Transverse colon (tissue), 4 donors: ENCODE data around the gene PPP1R36. TPM values are rescaled to one million over a fixed set of nuclear protein-coding genes. Genes with fewer than 3 reads are reported as not detected.

Experiments
- DNase-seq: peaks from one replicate; pipeline ENCODE4 v3.0.0-alpha.2; 2019
- H3K27ac ChIP-seq, 4 donors: fragments of 200-600 bp; sonication (generic); 2 replicates each; pipeline ENCODE4 v1.5.1; 2016 to 2018; ENCODE audit warnings: inconsistent platforms in 4 of 4
- H3K27me3 ChIP-seq: fragments of 200-600 bp; sonication (generic); 2 replicates; pipeline ENCODE4 v1.5.1; 2017; ENCODE audit warnings: inconsistent platforms
- H3K36me3 ChIP-seq, 4 donors: fragments of 200-600 bp; sonication (generic); 2 replicates each; pipeline ENCODE4 v1.5.1; 2017 to 2019; ENCODE audit warnings: inconsistent platforms in 4 of 4
- H3K4me1 ChIP-seq, 4 donors: fragments of 200-600 bp; sonication (generic); 2 replicates each; pipeline ENCODE4 v1.5.1; 2017 to 2020; ENCODE audit warnings: inconsistent platforms in 4 of 4
- H3K4me3 ChIP-seq, 4 donors: fragments of 200-600 bp; sonication (generic); 1 replicate in 1 of 4; 2 replicates in 3 of 4; pipeline versions ENCODE4 v1.5.1 to v1.6.1; 2017 to 2019; ENCODE audit warnings: inconsistent platforms in 4 of 4
- H3K9me3 ChIP-seq, 2 donors: fragments of 200-600 bp; sonication (generic); 2 replicates each; pipeline ENCODE4 v1.5.1; 2017 to 2019; ENCODE audit warnings: inconsistent platforms in 2 of 2
- EP300 ChIP-seq: sonication (generic); formaldehyde crosslinking; IDR thresholded peaks from one replicate; pipeline ENCODE4 v1.6.1; 2017; ENCODE audit warnings: antibody characterized with exemption, low read depth
- POLR2A ChIP-seq: fragments of 450-650 bp; IDR thresholded peaks from one replicate; pipeline ENCODE4 v1.6.1; 2016; ENCODE audit warnings: antibody characterized with exemption, mild to moderate bottlenecking, moderate library complexity
- POLR2AphosphoS5 ChIP-seq, 3 donors: sonication (generic); formaldehyde crosslinking; IDR thresholded peaks; one replicate each; pipeline ENCODE4 v1.6.1; 2016; ENCODE audit warnings: antibody characterized with exemption in 3 of 3
- WGBS, 2 donors: methylation state at CpG; one replicate each; pipeline ENCODE4 v1.1.5; 2018; ENCODE audit warnings: low coverage in 1 of 2; 5-methylcytosine and 5-hydroxymethylcytosine counted together
- in situ Hi-C, 4 donors: fragments of 200-750 bp; cut with MboI; loops; one replicate each; pipeline versions ENCODE4 v1.15.0 to v1.15.1; 2017; ENCODE audit warnings: low sequenced_read_pairs in 3 of 4, low pct_ligation_motif_present in 1 of 4, low pct_unique_long_range_greater_than_20kb in 1 of 4
- intact Hi-C: fragments of 100-400 bp; cut with DNase I; formaldehyde crosslinking; loops from one replicate; pipeline ENCODE4 v1.15.1; 2023; ENCODE audit warnings: low total_unique reads
- total RNA-seq, 4 donors: library from RNA; depleted of rRNA; stranded (reverse); fragments of >200 nt; gene quantifications; one replicate each; pipeline ENCODE4 v1.1.0, GENCODE V29; 2016
- TF ChIP-seq, protein P1 (sequence below), 5 experiments: fragments of 200-600 bp in 3 of 5; fragments of 450-650 bp in 2 of 5; sonication (generic) in 3 of 5; IDR thresholded peaks; 1 replicate in 2 of 5; 2 replicates in 3 of 5; pipeline ENCODE4 v1.5.1; 2016 to 2017; ENCODE audit warnings: antibody characterized with exemption in 5 of 5, inconsistent platforms in 3 of 5, mild to moderate bottlenecking in 2 of 5, moderate library complexity in 1 of 5

PPP1R36 gene, protein sequence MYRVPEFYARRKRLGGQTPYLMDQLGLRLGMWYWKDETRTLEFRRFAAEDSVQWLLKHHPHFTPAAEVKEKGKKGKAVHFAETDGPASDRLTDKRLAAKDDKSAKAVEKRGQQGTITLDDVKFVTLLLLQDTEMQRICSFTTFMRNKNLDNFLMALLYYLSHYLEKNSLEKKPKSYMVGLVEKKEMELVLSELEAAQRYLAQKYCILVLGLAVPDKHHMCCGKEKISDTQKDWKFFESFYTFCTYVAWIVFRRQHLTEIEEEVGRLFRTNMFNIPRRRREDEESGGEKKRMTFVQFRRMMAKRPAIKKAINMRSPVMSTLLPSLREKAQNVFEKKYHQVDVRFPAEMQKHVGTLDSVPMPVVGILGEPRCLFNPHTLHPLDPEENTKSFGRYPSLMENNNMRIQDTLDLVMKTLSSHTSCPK
- total RNA-seq, result 10 to 100 TPM in 1 of 4 donors, 1 to 10 TPM in 3; 2.4 to 11.2 (median 9.1) TPM

DNA sequence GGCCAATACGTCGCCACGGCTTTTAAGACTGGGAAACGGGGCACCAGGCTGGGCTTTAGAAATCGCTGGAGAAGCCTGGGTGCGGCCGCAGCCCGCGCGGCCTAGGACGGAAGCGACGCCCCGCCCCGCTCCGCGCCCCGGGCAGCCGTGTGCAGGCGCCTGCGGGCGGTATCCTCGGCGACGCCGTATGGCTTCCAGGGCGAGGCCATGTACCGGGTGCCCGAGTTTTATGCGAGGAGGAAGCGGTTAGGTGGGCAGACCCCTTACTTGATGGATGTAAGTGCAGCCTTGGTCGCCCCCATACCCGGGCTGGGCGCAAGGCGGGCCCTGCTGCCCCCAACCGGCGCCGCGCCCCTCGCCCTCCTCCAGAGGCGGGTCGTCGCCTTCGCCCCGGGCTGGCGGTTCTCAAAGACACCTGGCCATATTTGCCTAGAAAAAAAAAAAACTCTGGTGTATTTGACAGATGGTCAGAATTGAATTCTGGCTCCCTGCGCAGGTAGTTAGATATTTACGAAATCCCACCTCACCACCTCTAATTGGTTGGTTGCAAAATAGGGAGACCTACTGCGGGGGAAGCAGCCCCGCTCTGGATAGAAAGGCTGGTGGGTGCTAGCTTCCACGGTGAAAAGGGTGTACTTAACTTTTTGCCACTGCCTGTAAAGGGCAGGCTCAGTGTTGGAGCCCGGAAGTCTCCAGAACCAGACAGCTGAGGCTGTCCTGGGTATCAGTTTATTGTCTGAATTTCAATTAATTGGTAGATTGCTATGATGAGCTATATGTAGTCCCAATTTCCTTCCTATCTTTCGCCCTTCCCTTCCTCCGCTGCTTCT lies at the start of gene PPP1R36:
Gene PPP1R36, plus strand, starts transcription at position 171 of the 830 bp plus-strand sequence. Its CDS starts 37 bp downstream, at position 208.
- in situ Hi-C loops, result loop anchor here in 3 of 4 donors (10.0 to 25.0 kb wide), 3 partner anchors 87 to 212 kb away; no protein-coding TSS in a partner anchor
- 14 to 51% methylated on average over 8 to 53 of the region's 54 CpGs for WGBS, 2 donors
- peak within 1 kb of the TSS; percentile 9 to 56 (median 38) for H3K4me3 ChIP-seq
- no peaks in the 10 kb centered on the region for H3K36me3 ChIP-seq
- peak within 1 kb of the TSS; percentile 70 to 88 (median 86) for H3K27ac ChIP-seq
- no peaks in the 10 kb centered on the region for H3K27me3 ChIP-seq
- peaks cover 0 to 33% (median 17%) of the 10 kb centered on the region in 4 donors for H3K4me1 ChIP-seq
- intact Hi-C loops, result no loop called here
- no peaks in the 10 kb centered on the region for H3K9me3 ChIP-seq
- peak; percentile 68 for TF ChIP-seq POLR2A
- TF ChIP-seq POLR2AphosphoS5 (IDR thresholded peaks at IDR 0.05), result peak in 2 of 3 donors; percentile 70 to 72
- TF ChIP-seq, protein P1, sequence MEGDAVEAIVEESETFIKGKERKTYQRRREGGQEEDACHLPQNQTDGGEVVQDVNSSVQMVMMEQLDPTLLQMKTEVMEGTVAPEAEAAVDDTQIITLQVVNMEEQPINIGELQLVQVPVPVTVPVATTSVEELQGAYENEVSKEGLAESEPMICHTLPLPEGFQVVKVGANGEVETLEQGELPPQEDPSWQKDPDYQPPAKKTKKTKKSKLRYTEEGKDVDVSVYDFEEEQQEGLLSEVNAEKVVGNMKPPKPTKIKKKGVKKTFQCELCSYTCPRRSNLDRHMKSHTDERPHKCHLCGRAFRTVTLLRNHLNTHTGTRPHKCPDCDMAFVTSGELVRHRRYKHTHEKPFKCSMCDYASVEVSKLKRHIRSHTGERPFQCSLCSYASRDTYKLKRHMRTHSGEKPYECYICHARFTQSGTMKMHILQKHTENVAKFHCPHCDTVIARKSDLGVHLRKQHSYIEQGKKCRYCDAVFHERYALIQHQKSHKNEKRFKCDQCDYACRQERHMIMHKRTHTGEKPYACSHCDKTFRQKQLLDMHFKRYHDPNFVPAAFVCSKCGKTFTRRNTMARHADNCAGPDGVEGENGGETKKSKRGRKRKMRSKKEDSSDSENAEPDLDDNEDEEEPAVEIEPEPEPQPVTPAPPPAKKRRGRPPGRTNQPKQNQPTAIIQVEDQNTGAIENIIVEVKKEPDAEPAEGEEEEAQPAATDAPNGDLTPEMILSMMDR (IDR thresholded peaks at IDR 0.05), result no peak
- peak; percentile 81 for DNase-seq

DNA sequence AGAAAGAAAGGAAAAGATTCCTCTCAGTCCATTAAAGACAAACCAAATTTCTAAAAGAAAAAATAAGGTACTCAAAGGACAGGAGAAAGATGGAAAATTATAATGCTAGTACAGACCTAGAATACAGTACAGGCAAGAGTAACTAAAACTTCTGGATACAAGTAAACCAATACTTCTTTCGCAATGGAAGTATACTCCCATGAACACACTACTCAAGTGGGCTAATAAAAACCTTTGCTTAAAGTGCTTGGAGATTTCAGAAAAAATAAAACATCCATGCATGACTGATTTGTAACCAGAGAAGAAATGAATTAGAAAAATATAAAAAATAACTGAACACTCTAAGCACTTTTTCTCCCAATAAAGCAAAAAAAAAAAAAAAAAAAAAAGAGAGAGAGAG lies 49.7 kb upstream of the PPP1R36 start:
- no peaks in the 10 kb centered on the region for H3K9me3 ChIP-seq
- peaks cover 11 to 37% (median 30%) of the 10 kb centered on the region in 4 donors for H3K4me1 ChIP-seq
- intact Hi-C loops, result no loop called here
- H3K27ac ChIP-seq, result peak overlapping the region in 1 of 4 donors; percentile 99
- H3K27me3 ChIP-seq, result no peaks in the 10 kb centered on the region
- no peak overlapping the region for H3K4me3 ChIP-seq
- in situ Hi-C loops, result no loop called here
- 93 to 100% methylated on average over 1 of the region's 1 CpG for WGBS, 2 donors
- no peaks in the 10 kb centered on the region for H3K36me3 ChIP-seq
- DNase-seq, result no peak
- TF ChIP-seq EP300 (no peak), POLR2A (no peak), POLR2AphosphoS5 (IDR thresholded peaks at IDR 0.05) (no peak)
- TF ChIP-seq, protein P1 (IDR thresholded peaks at IDR 0.05), result no peak

DNA sequence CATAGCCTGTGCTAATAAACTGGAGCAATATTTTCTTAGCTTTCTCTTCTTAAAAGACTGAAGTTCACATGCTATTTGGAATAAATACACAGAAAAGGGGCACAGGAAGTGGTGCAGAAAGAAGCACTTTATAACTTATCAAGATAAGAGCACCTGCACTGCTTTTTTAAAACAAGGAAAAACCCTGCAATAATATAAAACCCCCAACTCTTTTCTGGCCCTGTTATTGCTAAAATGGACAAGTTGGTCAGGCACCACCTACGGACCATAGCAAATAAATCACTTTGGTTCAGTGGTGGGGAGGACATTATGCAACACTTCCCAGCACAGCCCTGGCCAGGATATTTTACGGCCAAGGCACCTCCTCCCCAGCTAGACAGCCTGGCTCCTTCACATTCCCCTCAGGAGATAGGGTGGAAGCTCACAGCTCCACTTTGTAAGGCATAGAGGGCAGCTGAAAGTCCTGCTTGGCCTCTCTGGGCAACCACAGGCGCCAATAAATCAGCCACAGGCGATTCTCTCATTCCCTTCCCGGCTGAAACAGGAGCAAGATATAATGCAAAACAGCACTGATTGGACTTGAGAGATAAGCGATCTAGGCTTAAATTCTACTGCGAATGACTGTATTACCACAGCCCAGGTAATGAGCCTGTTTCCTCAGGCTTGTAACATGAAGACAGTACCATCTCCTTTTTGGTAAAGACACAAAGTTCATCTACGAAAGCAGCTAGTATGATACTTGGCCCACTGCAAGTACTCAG lies 48.2 kb upstream of the PPP1R36 start:
- no peaks in the 10 kb centered on the region for H3K36me3 ChIP-seq
- intact Hi-C loops (no loop called here), in situ Hi-C loops (no loop called here)
- H3K9me3 ChIP-seq, result no peaks in the 10 kb centered on the region
- 20 to 29% methylated on average over 4 to 8 of the region's 8 CpGs for WGBS, 2 donors
- no peaks in the 10 kb centered on the region for H3K27me3 ChIP-seq
- TF ChIP-seq POLR2AphosphoS5 (IDR thresholded peaks at IDR 0.05) (peak; percentile 69 to 75 (median 74)), EP300 (peak; percentile 60), POLR2A (peak; percentile 43)
- TF ChIP-seq, protein P1 (IDR thresholded peaks at IDR 0.05), result no peak
- H3K27ac ChIP-seq, result peak overlapping the region; percentile 98 to 100 (median 100)
- DNase-seq, result peak; percentile 68
- peaks cover 11 to 47% (median 39%) of the 10 kb centered on the region in 4 donors for H3K4me1 ChIP-seq
- H3K4me3 ChIP-seq, result peak overlapping the region in 2 of 4 donors; percentile 1 to 75
